ENCODE measurements around the gene MAP6. TPM values are rescaled to one million over a fixed set of nuclear protein-coding genes. Genes with fewer than 3 reads are reported as not detected.

The MAP6 gene
- total RNA-seq, 1 donor from 2014 or later = 313 TPM

- Mint-ChIP-seq H3K9me3 (ENCODE audit: unreplicated experiment) (peaks cover 21% of the 10 kb centered on the region), H3K4me3 (ENCODE audit: unreplicated experiment) (peak overlapping the region; percentile 97), H3K27me3 (ENCODE audit: unreplicated experiment) (peaks cover 12% of the 10 kb centered on the region), H3K36me3 (ENCODE audit: unreplicated experiment) (peaks cover 6% of the 10 kb centered on the region), H3K27ac (ENCODE audit: unreplicated experiment) (peak overlapping the region; percentile 97), H3K4me1 (ENCODE audit: low read depth, unreplicated experiment) (peaks cover 27% of the 10 kb centered on the region)
- TF ChIP-seq CTCF (IDR thresholded peaks at IDR 0.05; ENCODE audit: partially characterized antibody, unreplicated experiment) = no peak
- peak; percentile 80 for DNase-seq
Observed at GRCh38 chr11:75667255-75667830, 1.5 kb downstream of the MAP6 start.

- H3K4me3 Mint-ChIP-seq (ENCODE audit: unreplicated experiment) = peak overlapping the region; percentile 95
- peaks cover 27% of the 10 kb centered on the region for H3K4me1 Mint-ChIP-seq (ENCODE audit: low read depth, unreplicated experiment)
Observed at GRCh38 chr11:75665990-75666389, 2.8 kb downstream of the MAP6 start.

GRCh38 chr11:75665126-75665525, 3.7 kb downstream of the MAP6 start:
- TF ChIP-seq CTCF (IDR thresholded peaks at IDR 0.05; ENCODE audit: partially characterized antibody, unreplicated experiment) = no peak
- Mint-ChIP-seq H3K36me3 (ENCODE audit: unreplicated experiment) (peaks cover 6% of the 10 kb centered on the region), H3K9me3 (ENCODE audit: unreplicated experiment) (peaks cover 20% of the 10 kb centered on the region), H3K27me3 (ENCODE audit: unreplicated experiment) (peaks cover 12% of the 10 kb centered on the region), H3K4me3 (ENCODE audit: unreplicated experiment) (peak overlapping the region; percentile 95), H3K27ac (ENCODE audit: unreplicated experiment) (peak overlapping the region; percentile 95), H3K4me1 (ENCODE audit: low read depth, unreplicated experiment) (peaks cover 33% of the 10 kb centered on the region)
- DNase-seq = no peak

More at GRCh38 chr11:75665990-75666389, 2.8 kb downstream of the MAP6 start:
- Mint-ChIP-seq H3K27me3 (ENCODE audit: unreplicated experiment) (peaks cover 12% of the 10 kb centered on the region), H3K27ac (ENCODE audit: unreplicated experiment) (peak overlapping the region; percentile 95), H3K9me3 (ENCODE audit: unreplicated experiment) (peaks cover 21% of the 10 kb centered on the region), H3K36me3 (ENCODE audit: unreplicated experiment) (peaks cover 6% of the 10 kb centered on the region)
- no peak for TF ChIP-seq CTCF (IDR thresholded peaks at IDR 0.05; ENCODE audit: partially characterized antibody, unreplicated experiment)
- DNase-seq = peak; percentile 29

- no peak for TF ChIP-seq CTCF (IDR thresholded peaks at IDR 0.05; ENCODE audit: partially characterized antibody, unreplicated experiment)
- no peak for DNase-seq
- peaks cover 6% of the 10 kb centered on the region for H3K36me3 Mint-ChIP-seq (ENCODE audit: unreplicated experiment)
- peaks cover 35% of the 10 kb centered on the region for H3K4me1 Mint-ChIP-seq (ENCODE audit: low read depth, unreplicated experiment)
- peak overlapping the region; percentile 87 for H3K4me3 Mint-ChIP-seq (ENCODE audit: unreplicated experiment)
- H3K27me3 Mint-ChIP-seq (ENCODE audit: unreplicated experiment) = peaks cover 12% of the 10 kb centered on the region
- peaks cover 20% of the 10 kb centered on the region for H3K9me3 Mint-ChIP-seq (ENCODE audit: unreplicated experiment)
- peak overlapping the region; percentile 88 for H3K27ac Mint-ChIP-seq (ENCODE audit: unreplicated experiment)
Observed at GRCh38 chr11:75664389-75664788, 4.4 kb downstream of the MAP6 start.

- TF ChIP-seq CTCF (IDR thresholded peaks at IDR 0.05; ENCODE audit: partially characterized antibody, unreplicated experiment) = no peak
- Mint-ChIP-seq H3K27ac (ENCODE audit: unreplicated experiment) (peak overlapping the region; percentile 88), H3K27me3 (ENCODE audit: unreplicated experiment) (peaks cover 9% of the 10 kb centered on the region), H3K36me3 (ENCODE audit: unreplicated experiment) (peaks cover 8% of the 10 kb centered on the region), H3K4me3 (ENCODE audit: unreplicated experiment) (peak overlapping the region; percentile 87), H3K9me3 (ENCODE audit: unreplicated experiment) (peaks cover 15% of the 10 kb centered on the region), H3K4me1 (ENCODE audit: low read depth, unreplicated experiment) (peaks cover 37% of the 10 kb centered on the region)
- no peak for DNase-seq
Observed at GRCh38 chr11:75663808-75664207, 5.0 kb downstream of the MAP6 start.
